Activated naive CD4-positive, alpha-beta T cell treated with anti-CD3 and anti-CD28 coated beads, Interleukin-2, amount 50 U/mL, for 72 hours (primary cell): ENCODE results near the gene MUC4. TPM values are rescaled to one million over a fixed set of nuclear protein-coding genes. Genes with fewer than 3 reads are reported as not detected.
"Not testable (repeated sequence)": the region's sequence is repeated elsewhere in the genome, so short reads cannot be mapped to it uniquely, and the experiment has no call there.

Source experiments
- ATAC-seq, 2 donors: fragments of 150-1000 bp; cut with Tn5 transposase; 2 replicates each; pipeline ENCODE4 v1.10.0; 2021; ENCODE audit warnings: mild to moderate bottlenecking in 2 of 2, moderate library complexity in 2 of 2
- DNase-seq, 2 donors: peaks; one replicate each; pipeline ENCODE4 v3.0.0; 2021 to 2022; ENCODE audit warnings: low spot score in 2 of 2
- H3K27ac Mint-ChIP-seq, 2 donors: one replicate each; pipeline ENCODE4 v1.8.0; 2022; ENCODE audit warnings: mild to moderate bottlenecking in 2 of 2, mixed read lengths in 2 of 2
- H3K36me3 Mint-ChIP-seq, 2 donors: one replicate each; pipeline ENCODE4 v1.8.0; 2022; ENCODE audit warnings: mixed read lengths in 2 of 2
- H3K9me3 Mint-ChIP-seq, 2 donors: one replicate each; pipeline ENCODE4 v1.8.0; 2022; ENCODE audit warnings: mixed read lengths in 2 of 2
- total RNA-seq, 2 donors: library from RNA; stranded (reverse); gene quantifications; one replicate each; pipeline ENCODE4 v1.2.3, GENCODE V29; 2022

Gene MUC4
- total RNA-seq, 2 donors from 2014 or later = 0.32 to 0.41 TPM

GRCh38 chr3:195711813-195712534 lies 99.8 kb downstream of the MUC4 start:
- peaks cover 0 to 5% of the 10 kb centered on the region in 2 donors for H3K9me3 Mint-ChIP-seq
- peak in 1 of 2 donors; percentile 39 for DNase-seq
- peak in 1 of 2 donors; percentile 64 for ATAC-seq
- H3K27ac Mint-ChIP-seq = peak overlapping the region in 1 of 2 donors; percentile 56
- H3K36me3 Mint-ChIP-seq = peaks cover 11 to 22% of the 10 kb centered on the region in 2 donors

DNA sequence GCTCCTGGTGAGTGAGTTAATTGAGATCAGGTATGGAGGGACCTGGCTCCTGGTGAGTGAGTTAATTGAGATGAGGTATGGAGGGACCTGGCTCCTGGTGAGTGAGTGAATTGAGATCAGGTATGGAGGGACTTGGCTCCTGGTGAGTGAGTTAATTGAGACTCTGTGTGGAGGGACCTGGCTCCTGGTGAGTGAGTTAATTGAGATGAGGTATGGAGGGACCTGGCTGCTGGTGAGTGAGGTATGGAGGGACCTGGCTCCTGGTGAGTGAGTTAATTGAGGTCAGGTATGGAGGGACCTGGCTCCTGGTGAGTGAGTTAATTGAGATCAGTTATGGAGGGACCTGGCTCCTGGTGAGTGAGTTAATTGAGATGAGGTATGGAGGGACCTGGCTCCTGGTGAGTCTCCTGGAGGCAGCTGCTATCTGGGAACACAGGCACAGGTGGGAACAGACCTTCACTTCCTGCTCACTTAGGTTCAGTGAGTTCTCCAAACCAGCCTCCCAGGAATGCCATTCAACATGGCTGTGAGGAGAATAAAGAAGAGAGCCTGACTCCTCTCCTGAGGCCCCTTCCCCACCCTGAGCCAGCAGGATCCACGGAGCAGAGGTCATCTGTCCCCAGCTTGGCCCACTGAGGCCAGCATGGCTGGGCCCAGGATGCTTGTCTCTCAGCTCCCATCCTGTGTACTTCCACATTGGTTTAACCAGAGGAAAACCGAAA lies 100.5 kb downstream of the MUC4 start:
- peaks cover 11 to 22% of the 10 kb centered on the region in 2 donors for H3K36me3 Mint-ChIP-seq

DNA sequence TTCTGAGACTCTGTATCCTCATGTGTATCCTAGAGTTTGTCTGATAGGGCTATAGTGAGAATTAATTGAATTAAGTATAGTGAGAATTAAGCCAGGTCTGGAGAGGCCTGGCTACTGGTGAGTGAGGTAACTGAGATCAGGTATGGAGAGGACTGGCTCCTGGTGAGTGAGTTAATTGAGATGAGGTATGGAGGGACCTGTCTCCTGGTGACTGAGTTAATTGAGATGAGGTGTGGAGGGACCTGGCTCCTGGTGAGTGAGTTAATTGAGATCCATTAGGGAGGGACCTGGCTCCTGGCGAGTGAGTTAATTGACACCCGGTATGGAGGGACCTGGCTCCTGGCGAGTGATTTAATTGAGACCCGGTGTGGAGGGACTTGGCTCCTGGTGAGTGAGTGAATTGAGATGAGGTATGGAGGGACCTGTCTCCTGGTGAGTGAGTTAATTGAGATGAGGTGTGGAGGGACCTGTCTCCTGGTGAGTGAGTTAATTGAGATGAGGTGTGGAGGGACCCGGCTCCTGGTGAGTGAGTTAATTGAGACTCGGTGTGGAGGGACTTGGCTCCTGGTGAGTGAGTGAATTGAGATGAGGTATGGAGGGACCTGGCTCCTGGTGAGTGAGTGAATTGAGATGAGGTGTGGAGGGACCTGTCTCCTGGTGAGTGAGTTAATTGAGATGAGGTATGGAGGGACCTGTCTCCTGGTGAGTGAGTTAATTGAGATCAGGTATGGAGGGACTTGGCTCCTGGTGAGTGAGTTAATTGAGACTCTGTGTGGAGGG lies 101.4 kb downstream of the MUC4 start:
- Mint-ChIP-seq H3K27ac (peak overlapping the region; percentile 1 to 13), H3K36me3 (peaks cover 10 to 22% of the 10 kb centered on the region in 2 donors)
- DNase-seq, ATAC-seq, H3K9me3 Mint-ChIP-seq: not testable (repeated sequence)

More for the DNA sequence above, 100.5 kb downstream of the MUC4 start:
- not testable (repeated sequence) for H3K9me3 Mint-ChIP-seq, DNase-seq
- ATAC-seq = peak in 1 of 2 donors; percentile 36
- peak overlapping the region in 1 of 2 donors; percentile 56 for H3K27ac Mint-ChIP-seq

DNA sequence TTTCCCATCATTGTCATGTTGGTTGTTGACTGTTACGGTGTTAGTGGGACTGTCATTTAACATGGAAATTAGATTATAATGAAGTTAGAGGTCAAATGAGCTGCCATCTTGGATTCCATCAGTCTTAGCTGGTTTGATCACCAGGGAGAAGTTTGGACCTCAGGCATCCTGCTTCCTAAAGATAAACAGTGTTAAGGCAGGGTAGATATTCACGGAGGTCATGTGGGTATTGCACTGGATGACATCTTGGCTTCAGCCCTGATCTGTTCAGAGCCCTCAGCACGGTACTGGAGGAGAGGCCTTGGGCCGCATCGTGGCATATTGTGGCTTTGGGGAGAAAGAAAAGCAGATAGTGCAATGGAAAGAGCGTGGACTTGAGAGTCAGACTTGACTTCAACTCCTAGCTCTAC lies 102.0 kb downstream of the MUC4 start:
- Mint-ChIP-seq H3K9me3 (no peaks in the 10 kb centered on the region), H3K36me3 (peaks cover 4 to 16% of the 10 kb centered on the region in 2 donors), H3K27ac (peak overlapping the region; percentile 1 to 13)
- no peak for ATAC-seq
- no peak for DNase-seq

DNA sequence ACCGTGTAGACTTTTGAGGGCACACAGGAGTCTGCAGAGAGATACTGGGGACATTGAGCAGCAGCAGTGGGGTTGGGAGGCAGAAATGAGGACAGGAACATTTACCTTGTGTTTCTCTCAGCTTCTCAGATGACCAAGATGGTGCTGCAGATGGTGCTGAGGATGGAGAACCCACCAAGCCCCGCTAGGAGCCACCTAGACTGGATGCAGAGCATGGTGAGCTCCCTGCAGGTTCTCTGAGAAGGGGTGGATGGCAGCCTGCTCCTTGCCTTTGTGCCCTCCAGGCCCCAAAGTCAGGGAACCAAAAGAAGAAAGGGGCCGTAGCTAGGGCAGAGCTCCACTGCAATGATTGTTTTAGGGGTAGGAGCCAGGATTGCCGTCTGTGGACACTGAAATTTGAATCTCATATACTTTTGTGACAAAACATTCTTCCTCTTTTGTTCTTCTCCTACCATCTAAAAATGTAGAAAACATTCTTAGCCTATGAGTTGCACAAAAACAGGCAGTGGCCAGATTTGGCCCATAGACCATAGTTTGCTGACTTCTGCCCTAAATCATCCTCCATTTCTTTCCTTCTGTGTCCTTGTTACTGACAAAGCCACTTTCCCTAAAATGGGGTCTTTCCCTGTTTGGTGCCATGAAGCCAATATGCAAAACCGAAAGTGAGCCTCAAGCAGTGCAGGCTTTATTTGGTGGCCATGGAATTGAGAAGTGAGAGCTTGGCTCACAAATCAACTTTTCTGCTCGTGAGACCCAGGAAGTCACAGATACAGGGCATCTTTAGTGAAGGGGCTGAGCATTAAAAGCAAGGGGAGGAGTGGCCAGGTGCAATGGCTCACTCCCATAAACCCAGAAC lies 102.9 kb downstream of the MUC4 start:
- DNase-seq (no peak), ATAC-seq (no peak)
- no peaks in the 10 kb centered on the region for H3K9me3 Mint-ChIP-seq
- peaks cover 0 to 11% of the 10 kb centered on the region in 2 donors for H3K36me3 Mint-ChIP-seq
- H3K27ac Mint-ChIP-seq = peak overlapping the region in 1 of 2 donors; percentile 32

GRCh38 chr3:195708061-195708460 lies 103.7 kb downstream of the MUC4 start:
- Mint-ChIP-seq H3K36me3 (peaks cover 0 to 11% of the 10 kb centered on the region in 2 donors), H3K9me3 (no peaks in the 10 kb centered on the region), H3K27ac (no peak overlapping the region)

GRCh38 chr3:195705081-195705991 lies 106.4 kb downstream of the MUC4 start:
- peaks cover 0 to 11% of the 10 kb centered on the region in 2 donors for H3K36me3 Mint-ChIP-seq
- no peak for DNase-seq
- peak overlapping the region; percentile 7 to 27 for H3K27ac Mint-ChIP-seq
- ATAC-seq = no peak
- no peaks in the 10 kb centered on the region for H3K9me3 Mint-ChIP-seq

More at GRCh38 chr3:195708061-195708460, 103.7 kb downstream of the MUC4 start:
- ATAC-seq (no peak), DNase-seq (no peak)

- H3K27ac Mint-ChIP-seq = peak overlapping the region in 1 of 2 donors; percentile 32
- no peaks in the 10 kb centered on the region for H3K9me3 Mint-ChIP-seq
- ATAC-seq = no peak
- H3K36me3 Mint-ChIP-seq = peaks cover 0 to 5% of the 10 kb centered on the region in 2 donors
- DNase-seq = no peak
Observed at GRCh38 chr3:195704433-195704999, 107.2 kb downstream of the MUC4 start.

DNA sequence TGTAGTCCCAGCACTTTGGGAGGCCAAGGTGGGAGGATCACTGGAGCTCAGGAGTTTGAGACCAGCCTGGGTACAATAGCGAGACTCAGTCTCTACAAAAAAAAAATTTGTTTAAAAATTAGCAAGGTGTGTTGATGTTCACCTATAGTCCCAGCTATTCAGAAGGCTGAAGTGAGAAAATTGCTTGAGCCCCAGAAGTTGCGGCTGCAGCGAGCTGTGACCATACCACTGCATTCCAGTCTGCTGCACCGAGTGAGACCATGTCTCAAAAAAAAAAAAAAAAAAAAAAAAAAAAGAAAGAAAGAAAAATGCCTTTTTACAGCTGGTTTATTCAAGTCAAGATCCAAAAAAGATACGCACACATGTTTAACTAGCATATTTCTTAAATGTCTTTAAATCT lies 108.0 kb downstream of the MUC4 start:
- no peaks in the 10 kb centered on the region for H3K9me3 Mint-ChIP-seq
- H3K27ac Mint-ChIP-seq = no peak overlapping the region
- ATAC-seq (no peak), DNase-seq (no peak)
- H3K36me3 Mint-ChIP-seq = no peaks in the 10 kb centered on the region

DNA sequence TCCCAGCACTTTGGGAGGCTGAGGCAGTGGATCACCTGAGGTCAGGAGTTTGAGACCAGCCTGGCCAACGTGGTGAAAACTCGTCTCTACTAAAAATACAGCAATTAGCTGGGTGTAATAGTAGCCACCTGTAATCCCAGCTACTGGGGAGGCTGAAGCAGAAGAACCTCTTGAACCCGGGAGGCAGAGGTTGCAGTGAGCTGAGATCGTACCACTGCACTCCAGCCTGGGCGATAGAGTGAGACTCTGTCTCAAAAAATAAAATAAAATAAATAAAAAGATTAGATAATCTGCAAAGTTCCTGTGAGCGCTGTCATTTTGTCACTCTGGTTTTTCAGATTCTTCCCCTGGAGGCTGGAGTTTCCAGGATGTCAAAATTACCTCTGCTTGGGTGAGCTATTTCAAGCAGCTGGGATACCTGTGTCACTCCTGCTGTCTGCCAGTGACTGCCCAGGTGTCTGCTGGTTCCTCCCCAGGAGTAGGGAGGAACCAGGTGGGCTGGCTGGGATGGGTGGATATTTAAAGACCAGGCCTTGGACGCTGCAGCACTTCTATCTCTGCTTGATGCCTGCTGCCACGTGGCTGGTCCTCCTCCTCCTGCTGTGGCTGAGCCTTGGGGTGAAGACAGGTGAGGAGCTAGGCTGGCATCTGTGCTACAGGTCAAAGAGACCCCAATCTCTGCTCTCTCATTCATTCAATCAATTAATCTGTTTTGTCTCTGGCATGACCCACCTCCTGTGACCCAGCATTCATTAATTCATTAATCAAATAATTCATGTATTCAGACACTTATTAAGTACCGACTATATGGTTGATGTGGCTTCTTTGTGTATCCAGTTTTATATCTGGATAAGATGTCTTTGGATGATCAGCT lies 110.5 kb downstream of the MUC4 start:
- Mint-ChIP-seq H3K9me3 (no peaks in the 10 kb centered on the region), H3K27ac (peak overlapping the region in 1 of 2 donors; percentile 18), H3K36me3 (no peaks in the 10 kb centered on the region)
- DNase-seq = no peak
- no peak for ATAC-seq

DNA sequence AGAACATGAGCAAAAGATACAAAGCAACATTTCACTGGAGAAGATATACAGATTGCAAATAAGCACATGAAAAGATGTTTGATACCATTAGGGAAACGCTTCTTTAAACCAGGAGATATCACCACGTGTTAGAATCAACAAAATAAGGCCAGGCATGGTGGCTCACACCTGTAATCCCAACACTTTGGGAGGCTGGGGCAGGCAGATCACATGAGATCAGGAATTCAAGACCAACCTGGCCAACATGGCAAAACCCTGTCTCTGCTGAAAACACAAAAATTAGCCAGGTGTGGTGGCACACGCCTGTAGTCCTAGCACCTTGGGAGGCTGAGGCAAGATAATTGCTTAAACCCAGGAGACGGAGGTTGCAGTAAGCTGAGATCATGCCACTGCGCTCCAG lies 111.4 kb downstream of the MUC4 start:
- no peaks in the 10 kb centered on the region for H3K9me3 Mint-ChIP-seq
- H3K27ac Mint-ChIP-seq = no peak overlapping the region
- DNase-seq = no peak
- H3K36me3 Mint-ChIP-seq = no peaks in the 10 kb centered on the region
- no peak for ATAC-seq

GRCh38 chr3:195699860-195700259 lies 111.9 kb downstream of the MUC4 start:
- ATAC-seq = no peak
- no peak overlapping the region for H3K27ac Mint-ChIP-seq

GRCh38 chr3:195699388-195699771 lies 112.3 kb downstream of the MUC4 start:
- Mint-ChIP-seq H3K27ac (no peak overlapping the region), H3K9me3 (no peaks in the 10 kb centered on the region), H3K36me3 (no peaks in the 10 kb centered on the region)
- ATAC-seq (no peak), DNase-seq (no peak)

More at GRCh38 chr3:195699860-195700259, 111.9 kb downstream of the MUC4 start:
- DNase-seq = no peak
- H3K9me3 Mint-ChIP-seq = no peaks in the 10 kb centered on the region
- H3K36me3 Mint-ChIP-seq = no peaks in the 10 kb centered on the region
